Measurements from ENCODE around the gene ABTB2. TPM values are rescaled to one million over a fixed set of nuclear protein-coding genes. Genes with fewer than 3 reads are reported as not detected.
"Not testable (repeated sequence)": the region's sequence is repeated elsewhere in the genome, so short reads cannot be mapped to it uniquely, and the experiment has no call there.

The ABTB2 gene
- polyA plus RNA-seq, 3 donors: 6.8 to 17.4 (median 8.0) TPM

DNA sequence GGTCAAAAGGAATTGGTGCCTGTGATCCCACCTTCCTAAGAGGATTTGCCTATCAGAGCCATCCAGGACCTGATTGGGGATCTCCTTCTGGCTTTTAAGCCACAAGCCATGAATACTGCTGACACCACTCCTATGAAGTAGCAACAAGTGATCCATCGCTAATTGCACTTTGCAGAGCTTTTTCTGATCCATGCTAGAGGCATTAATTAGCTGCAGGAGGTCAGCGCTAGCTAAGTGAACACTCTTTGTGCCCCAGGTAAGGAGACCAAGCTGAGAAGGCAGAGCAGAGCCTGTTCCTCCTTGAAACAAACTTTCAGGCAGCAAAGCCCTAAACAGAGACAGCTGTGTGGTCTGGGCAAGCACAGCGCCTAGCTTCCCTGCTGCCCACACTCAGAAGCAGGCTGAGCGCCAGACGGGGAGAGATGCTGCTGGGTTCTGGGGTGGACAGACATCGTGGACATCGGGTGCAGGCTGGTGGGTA, 122.2 kb downstream of the ABTB2 start:
- DNase-seq (ENCODE audit: extremely low read depth in 1 of 11, low read depth in 9 of 11, low spot score in 4 of 11): no peak

DNA sequence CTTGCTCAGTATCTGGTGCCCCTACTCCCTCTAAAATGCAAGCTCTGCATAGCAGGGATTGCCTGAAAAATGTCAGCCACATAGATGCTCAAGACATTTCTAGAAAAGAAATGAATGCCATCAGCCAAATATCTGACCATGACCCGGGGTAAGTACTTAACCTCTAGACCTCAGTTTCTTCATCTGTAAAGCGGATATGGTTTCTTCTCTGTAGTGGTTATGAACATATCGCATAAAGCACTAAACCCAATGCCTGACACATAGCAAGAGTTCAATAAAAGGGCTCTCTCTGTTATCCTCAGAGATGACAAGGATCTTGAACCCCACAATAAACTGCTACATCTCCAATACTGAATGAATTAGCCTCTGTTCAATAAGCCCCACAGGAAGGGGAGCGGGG, 122.6 kb downstream of the ABTB2 start:
- DNase-seq (ENCODE audit: extremely low read depth in 1 of 11, low read depth in 9 of 11, low spot score in 4 of 11): no peak

DNA sequence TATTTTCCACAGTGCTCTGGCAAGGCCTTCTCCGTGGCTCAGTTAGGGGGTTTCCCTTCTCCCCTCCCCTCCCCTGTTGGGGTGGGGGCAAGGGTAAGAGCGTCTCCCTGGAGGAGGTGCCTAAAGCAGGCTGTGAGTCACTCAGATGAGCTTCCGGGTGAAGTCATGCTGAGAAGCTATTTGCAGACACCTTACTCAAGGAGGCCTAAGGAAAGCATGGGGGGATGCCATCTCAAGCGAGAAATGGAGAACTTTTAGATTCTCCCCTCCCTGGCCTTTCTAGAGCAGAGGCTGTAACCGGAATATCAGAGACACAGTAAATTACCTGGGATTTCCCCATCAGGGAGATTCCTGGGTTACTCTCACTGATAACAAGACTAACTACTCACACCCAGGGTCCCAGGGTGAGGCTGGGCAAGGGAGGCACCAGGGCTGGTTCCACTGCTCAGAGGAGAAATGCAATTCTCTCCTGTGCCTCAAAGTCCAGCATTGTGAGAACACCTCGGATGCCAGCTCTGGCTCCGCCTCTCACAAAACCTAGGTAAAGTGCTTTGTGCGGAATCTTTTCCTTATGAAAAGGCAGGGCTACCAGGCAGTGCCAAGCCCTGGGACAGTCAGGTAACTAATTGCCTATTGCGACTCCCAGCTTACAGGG, 123.6 kb downstream of the ABTB2 start:
- peak in 1 of 11 donors; percentile 15 for DNase-seq (ENCODE audit: extremely low read depth in 1 of 11, low read depth in 9 of 11, low spot score in 4 of 11)

DNA sequence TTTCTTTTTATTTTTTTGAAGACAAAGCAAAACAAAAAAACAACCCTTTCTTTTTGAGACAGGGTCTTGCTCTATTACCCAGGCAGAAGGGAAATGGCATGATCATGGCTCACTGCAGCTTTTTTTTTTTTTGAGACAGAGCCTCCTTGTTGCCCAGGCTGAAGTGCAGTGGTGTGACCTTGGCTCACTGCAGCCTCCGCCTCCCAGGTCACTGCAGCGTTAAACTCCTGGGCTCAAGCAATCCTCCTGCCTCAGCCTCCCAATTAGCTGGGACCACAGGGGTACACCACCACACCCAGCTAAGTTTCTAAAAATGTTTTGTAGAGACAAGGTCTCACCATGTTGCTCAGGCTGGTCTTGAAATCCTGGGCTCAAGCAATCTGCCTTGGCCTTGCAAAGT, 124.6 kb downstream of the ABTB2 start:
- DNase-seq (ENCODE audit: extremely low read depth in 1 of 11, low read depth in 9 of 11, low spot score in 4 of 11): no peak

DNA sequence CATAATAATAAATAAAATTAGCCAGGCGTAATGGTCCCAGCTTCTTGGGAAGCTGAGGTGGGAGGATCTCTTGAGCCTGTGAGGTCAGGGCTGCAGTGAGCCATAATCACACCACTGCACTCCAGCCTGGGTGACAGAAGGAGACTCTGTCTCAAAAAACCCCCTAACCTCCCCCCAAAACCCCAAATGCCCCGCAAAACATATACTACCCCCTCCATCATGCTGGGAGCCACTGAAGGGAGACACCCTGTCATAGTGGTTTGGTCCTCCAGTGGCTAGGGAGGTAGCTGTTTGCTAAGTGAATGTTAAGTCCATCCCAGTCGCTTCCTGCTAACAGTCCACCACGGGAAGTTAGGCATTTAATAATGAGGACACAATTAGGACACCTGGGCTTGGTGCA, 125.0 kb downstream of the ABTB2 start:
- no peak for DNase-seq (ENCODE audit: extremely low read depth in 1 of 11, low read depth in 9 of 11, low spot score in 4 of 11)

DNA sequence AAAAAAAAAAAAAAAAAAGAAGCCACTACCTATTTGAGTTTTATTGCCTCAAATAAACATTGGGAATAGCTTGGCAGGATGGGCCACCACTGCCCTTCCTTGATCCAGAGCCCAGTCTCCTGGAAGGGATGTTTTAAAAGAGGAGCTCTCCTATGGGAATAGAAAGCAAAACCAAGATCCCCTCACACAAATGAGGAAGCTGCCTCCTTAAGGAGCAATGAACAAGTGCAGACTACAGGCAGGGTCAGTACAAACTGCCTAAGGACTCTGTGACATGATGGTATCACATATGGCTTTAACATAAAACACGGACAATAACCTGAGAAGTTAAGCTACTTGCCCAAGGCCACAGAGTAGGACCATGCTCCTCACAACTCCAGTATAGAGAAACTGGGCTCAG, 131.6 kb downstream of the ABTB2 start:
- no peak for DNase-seq (ENCODE audit: extremely low read depth in 1 of 11, low read depth in 9 of 11, low spot score in 4 of 11)

DNA sequence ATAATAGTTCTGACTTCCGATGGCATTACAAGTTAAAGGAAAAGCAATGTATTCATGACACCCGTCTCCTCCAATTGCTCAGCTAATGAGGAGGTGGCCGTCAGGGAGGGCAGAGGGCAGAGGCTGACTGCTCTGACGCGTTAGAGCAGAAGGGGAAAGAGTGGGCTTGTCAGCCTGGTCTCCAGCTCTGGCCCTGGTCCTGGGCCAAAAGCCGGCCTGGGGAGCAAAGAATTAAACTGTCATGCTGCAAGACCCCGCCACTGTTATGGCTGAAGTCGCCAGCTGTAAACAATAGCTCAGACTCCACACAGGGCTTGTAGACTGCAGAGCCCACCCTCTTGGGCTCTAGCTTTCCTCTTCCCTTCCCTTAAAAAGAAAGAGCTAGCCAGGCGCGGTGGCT, 132.7 kb downstream of the ABTB2 start:
- no peak for DNase-seq (ENCODE audit: extremely low read depth in 1 of 11, low read depth in 9 of 11, low spot score in 4 of 11)

DNA sequence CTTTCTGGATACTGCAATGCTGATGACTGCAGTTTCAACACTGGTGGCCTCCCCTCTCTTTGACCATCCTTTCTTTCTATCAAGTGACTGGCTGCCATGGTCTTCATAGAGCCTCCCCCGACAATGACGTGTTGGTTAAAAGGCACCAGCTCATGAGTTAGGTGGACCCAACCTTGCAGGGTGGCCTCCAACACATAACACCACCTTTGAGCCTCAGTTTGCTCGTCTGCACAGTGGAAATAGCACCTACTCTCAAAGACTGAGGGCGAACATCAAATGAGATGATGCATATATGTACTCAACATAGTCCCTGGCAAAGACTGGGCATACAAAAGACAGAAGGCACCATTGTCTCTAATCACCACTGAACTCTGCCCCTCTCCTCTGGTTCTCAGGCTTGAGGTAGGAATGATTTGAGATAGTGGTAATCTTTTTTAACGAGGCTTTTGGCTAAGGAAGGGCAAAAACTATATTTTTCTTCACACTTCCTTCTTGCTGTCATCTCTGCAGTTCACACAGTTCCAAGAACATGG, 133.3 kb downstream of the ABTB2 start:
- DNase-seq (ENCODE audit: extremely low read depth in 1 of 11, low read depth in 9 of 11, low spot score in 4 of 11): no peak

DNA sequence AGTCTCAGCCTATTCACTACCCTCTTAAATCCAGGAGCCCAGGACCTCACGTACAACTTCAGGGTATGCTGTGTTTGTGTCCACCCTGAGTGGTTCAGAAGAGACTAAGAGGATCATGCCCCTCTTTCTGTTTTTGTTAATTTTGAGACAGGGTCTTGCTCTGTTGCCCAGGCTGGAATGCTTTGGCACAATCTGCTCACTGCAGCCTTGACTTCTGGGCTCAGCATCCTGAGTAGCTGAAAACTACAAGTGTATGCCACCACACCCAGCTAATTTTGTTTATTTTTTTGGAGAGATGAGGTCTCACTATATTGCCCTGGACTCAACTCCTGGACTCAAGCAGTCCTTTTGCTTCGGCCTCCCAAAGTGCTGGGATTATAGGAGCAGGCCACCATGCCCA, 133.9 kb downstream of the ABTB2 start:
- no peak for DNase-seq (ENCODE audit: extremely low read depth in 1 of 11, low read depth in 9 of 11, low spot score in 4 of 11)

DNA sequence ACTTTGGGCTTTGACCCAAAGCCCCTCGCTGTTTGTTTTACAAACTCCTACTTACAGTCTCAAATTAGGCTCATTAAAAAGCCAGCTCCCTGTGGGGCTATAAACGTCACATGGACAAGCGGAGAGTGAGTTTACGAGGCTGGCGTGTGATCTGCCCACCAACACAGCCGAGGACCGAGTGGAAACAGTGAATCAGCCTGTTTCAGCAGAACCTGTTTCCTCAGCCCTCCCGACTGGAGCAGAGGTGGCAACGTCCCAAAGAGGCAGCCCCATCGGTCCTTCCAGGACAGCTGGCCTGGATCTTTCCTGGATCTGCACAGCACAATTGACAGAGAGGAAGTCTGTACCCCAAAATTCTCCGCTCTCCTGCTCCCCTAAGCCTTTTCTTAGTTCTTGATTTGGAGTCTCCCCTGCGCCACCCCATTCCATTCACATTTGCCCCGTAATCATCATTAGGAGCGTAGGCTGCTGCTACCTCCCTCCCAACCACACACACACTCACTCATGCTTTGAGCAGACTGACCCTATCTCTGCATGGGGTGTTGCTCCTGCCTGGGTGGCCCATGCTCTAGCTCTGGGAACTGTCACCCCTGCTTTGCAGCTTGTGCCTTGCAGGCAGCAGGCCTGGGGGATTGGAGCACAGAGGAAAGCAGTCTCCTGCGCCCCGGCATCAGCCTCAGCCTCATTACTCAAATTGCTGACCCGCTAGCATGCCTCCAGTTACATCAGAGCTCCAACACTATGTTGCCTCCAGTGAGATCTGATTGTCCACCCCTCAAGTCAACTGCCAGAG, 134.6 kb downstream of the ABTB2 start:
- DNase-seq (ENCODE audit: extremely low read depth in 1 of 11, low read depth in 9 of 11, low spot score in 4 of 11): peak in 5 of 11 donors; percentile 51 to 68 (median 62)

DNA sequence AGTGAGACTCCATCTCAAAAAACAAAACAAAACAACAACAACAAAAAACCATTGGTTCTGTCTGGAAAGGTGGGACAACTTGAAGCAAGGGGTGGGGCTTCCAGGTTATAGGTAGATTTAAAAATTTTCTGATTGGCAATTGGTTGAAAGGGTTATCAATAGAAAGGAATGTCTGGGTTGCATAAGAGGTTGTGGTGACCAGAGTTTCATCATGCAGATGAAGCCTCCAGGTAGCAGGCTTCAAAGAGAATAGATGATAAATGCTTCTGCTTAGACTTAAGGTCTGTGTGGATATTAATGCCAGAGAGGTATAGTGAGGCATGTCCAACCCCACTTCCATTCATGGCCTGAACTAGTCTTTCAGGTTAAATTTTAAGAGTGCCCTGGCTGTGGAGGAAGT, 135.8 kb downstream of the ABTB2 start:
- no peak for DNase-seq (ENCODE audit: extremely low read depth in 1 of 11, low read depth in 9 of 11, low spot score in 4 of 11)

DNA sequence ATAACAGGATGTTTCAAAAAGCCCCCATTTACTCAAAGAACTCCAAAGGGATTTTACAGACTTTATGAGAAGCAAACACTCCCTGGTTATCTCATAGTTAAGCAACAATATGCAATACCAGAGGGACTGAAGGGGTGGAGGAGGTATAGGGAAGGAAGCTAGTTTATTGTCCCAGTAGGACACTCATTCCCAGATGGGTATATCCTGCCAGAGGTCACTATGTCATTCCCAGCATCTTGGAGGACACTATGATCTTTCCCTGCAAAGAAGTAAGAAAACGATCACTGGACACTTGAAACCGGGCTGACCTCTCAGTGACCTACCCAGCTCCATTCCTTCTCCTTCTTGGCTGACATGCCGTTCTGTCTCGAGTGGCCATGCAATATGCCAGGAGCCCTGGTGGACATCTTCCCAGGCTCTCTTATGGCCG, 137.9 kb downstream of the ABTB2 start:
- DNase-seq (ENCODE audit: extremely low read depth in 1 of 11, low read depth in 9 of 11, low spot score in 4 of 11): no peak

DNA sequence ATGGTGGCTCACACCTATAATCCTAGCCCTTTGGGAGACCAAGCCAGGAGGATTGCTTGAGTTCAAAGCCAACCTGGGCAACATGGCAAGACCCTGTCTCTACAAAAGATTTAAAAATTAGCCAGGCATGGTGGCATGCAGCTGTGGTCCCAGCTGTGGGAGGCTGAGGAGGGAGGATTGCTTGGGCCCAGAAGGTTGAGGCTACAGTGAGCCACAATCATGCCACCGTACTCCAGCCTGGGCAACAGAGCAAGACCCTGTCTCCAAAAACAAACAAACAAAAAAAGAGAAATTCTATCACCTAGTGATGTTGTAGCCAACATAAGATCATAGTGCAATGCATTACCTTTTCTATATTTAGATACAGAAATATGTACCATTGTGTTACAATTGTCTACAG, 138.5 kb downstream of the ABTB2 start:
- no peak for DNase-seq (ENCODE audit: extremely low read depth in 1 of 11, low read depth in 9 of 11, low spot score in 4 of 11)

DNA sequence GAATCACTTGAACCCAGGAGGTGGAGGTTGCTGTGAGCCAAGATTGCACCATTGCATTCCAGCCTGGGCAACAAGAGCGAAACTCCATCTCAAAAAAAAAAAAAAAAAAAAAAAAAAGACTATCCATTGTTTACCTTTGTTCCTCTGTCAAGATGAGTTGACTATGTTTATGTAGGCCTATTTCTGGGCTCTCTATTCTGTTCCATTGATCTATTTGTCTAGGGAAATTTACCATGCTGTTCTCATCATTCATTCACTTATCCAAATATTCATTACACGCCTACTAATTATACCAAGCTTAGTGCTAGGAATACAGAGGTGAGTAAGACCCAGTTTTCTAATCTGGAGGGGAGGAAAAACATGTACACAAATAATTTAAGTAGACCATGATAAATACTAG, 139.1 kb downstream of the ABTB2 start:
- not testable (repeated sequence) for DNase-seq (ENCODE audit: extremely low read depth in 1 of 11, low read depth in 9 of 11, low spot score in 4 of 11)

DNA sequence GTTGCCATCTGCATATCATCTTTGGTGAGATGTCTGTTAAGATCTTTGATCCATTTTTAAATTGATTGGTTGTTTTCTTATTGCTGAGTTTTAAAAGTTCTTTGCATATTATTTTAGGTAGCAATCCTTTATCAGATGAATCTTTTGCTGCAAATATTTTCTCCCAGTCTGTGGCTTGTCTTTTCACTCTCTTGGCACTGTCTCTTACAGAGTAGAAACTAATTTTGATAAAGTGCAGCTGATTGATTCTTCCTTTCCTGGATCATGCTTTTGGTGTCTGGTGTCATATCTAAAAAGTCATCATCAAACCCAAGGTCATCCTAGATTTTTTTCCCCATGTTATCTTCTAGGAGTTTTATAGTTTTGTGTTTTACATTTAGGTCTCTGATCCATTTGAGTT, 139.7 kb downstream of the ABTB2 start:
- DNase-seq (ENCODE audit: extremely low read depth in 1 of 11, low read depth in 9 of 11, low spot score in 4 of 11): no peak

DNA sequence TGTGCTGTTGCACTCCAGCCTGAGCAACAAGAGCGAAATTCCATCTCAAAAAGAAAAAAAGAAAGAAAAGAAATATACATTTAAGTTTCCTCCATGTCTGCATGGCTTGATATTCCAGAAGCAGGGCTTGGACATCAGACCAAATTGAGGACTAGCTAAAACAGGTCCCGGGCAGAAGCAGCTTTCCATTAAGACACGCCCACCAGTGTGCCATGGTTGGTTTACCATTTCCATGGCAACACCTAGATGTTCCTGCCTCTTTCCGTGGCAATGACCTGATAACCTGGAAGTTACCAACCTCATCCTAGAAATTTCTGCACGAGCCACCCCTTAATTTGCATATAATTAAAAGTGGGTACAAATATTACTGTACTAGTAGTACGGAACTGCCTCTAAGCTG, 141.1 kb downstream of the ABTB2 start:
- no peak for DNase-seq (ENCODE audit: extremely low read depth in 1 of 11, low read depth in 9 of 11, low spot score in 4 of 11)

DNA sequence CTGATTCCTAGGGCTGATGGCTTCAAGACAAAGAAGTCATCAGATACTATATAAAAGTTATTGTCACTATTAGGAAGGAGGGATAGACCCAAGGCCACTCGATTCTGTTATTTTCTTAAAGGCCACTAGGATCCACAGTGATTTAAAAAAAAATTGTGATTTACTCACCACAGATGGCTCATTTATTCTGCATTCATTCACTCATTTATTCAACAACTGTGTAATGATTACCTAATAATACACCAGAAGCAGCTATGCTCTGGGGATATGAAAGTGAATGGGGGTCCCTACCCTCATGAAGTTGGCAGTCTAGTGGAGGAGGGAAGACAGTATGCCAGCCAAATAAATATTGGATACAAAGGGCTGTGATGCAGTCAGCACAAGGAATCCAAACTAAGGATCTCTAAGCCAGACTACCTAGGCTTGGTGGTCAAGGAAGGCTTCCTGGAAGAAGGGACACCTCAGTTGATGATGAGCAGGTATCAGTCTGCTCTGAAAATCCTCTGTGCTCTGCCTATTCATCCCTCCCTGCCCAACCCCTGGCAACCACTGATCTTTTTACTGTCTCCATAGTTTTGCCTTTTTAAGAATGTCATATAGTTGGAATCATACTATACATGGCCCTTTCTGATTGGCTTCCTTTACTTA, 141.9 kb downstream of the ABTB2 start:
- no peak for DNase-seq (ENCODE audit: extremely low read depth in 1 of 11, low read depth in 9 of 11, low spot score in 4 of 11)

DNA sequence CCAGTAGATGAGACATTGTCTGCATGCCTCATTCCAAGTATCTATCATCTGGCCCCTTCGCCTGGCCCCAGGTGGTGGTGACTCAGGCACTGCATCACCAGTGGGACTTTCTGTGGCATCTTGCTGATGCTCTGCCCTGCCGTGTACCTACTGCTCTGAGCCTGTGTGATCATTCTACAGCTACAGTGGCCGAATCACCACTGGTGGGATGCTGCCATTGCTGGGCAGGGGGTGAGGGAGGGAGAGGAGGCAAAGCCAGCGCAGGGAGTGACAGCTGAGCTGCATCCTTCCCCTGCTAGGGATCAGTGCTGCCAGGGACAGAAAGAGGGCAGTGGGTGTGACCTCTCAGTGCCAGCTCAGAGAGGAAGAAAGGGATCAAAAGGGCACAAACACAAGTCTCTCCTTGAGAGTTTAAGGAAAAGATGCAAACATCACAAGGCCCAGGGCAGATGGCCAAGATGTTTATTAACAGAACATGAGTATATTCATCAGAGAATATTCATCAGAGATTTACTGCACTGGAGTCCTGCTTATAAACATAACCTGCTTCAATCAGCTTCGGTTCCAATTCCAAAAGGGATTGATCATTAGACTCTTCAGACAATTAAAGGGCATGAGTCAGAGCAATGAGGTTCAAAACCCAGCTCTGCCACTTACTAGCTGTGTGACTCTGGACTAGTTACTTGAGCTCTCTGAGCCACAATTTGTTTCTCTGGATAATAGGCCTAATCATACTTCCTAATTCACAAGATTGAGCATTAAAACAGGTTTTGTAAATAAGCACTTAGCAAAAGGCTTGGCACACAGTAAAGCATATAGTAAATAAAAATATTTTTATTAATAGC, 142.6 kb downstream of the ABTB2 start:
- no peak for DNase-seq (ENCODE audit: extremely low read depth in 1 of 11, low read depth in 9 of 11, low spot score in 4 of 11)

DNA sequence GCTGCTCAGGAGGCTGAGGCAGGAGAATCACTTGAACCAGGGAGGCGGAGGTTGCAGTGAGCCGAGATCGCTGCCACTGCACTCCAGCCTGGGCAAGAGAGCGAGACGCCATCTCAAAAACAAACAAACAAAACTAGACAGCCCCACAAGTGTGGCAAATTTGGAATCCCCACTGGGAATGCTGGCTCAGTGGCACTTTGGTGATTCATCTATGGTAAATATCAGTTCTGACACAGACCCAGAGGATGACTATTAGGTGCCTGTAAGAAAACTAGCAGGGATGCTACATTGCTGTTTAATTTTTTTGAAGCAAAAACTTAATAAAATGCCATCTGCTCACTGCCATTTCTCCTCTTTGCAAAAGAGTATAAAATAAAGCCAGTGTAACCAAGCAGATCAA, 144.4 kb downstream of the ABTB2 start:
- no peak for DNase-seq (ENCODE audit: extremely low read depth in 1 of 11, low read depth in 9 of 11, low spot score in 4 of 11)
